Stimulated activated CD8-positive, alpha-beta memory T cell treated with anti-CD3 and anti-CD28 coated beads, Interleukin-4, amount 100 ng/mL, for 48 hours (primary cell): Measurements from ENCODE around the gene CDNF.
A peak's percentile ranks its signal among the peaks of the same experiment; 100 is the strongest.
"Not testable (repeated sequence)": the region's sequence is repeated elsewhere in the genome, so short reads cannot be mapped to it uniquely, and the experiment has no call there.

Experiments used
- DNase-seq: peaks from one replicate; pipeline ENCODE4 v3.0.0-alpha.2; 2020

The CDNF gene

GRCh38 chr10:14838582-14839304 lies 906 bp upstream of the CDNF start:
- peak; percentile 51 for DNase-seq

DNA sequence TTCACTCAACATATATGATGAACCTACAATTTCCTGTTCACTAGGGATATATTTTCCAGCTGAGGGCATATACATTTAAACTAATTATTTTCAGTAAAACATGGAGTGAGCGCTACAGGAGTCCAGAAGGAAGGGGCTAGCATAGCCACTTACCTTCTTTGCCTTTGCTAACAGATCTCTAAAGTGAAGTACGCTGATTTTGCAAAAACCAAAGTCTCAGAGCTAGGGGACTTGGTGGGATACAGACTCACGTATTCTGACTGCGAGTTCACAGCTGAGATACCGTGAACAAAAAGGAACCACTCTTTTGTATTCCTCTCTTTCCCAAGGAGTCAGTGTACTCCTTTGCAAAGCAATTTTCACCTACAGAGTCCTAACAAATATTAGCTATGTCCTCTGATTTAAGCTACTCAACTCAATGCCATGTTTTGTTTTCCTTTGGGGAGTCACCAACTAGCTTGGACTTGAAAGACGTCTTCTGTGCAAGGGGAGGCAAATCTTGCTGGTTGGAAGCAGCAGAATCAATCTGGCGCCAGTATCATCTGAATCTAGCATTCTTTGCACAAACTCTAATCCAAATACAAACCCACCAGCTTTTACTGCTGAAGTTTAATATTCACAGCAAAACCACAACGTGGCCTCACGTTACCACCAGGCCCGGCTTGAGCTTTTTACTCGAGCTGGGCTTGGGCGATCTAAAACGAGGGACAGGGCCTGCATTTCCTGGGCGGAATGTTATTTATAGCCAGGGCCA lies 657 bp downstream of the CDNF start:
- DNase-seq: no peak

GRCh38 chr10:14836208-14836607 lies 1.6 kb downstream of the CDNF start:
- no peak for DNase-seq

DNA sequence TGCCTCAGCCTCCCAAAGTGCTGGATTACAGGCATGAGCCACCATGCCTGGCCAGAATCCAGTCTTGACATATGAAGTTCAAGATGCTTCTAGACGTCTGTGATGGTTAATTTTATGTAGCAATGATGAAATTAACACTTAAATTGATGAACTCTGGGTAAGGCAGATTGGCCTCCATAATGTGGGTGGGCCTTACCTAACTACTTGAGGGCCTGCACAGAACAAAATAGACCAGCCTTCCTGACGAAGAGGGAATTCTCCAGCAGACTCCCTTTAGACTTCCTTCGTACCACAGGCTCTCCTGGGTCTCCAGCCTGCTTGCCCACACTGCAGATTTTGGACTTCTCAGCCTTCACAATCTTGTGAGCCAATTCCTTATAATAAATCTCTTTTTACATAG lies 4.7 kb downstream of the CDNF start:
- no peak for DNase-seq

DNA sequence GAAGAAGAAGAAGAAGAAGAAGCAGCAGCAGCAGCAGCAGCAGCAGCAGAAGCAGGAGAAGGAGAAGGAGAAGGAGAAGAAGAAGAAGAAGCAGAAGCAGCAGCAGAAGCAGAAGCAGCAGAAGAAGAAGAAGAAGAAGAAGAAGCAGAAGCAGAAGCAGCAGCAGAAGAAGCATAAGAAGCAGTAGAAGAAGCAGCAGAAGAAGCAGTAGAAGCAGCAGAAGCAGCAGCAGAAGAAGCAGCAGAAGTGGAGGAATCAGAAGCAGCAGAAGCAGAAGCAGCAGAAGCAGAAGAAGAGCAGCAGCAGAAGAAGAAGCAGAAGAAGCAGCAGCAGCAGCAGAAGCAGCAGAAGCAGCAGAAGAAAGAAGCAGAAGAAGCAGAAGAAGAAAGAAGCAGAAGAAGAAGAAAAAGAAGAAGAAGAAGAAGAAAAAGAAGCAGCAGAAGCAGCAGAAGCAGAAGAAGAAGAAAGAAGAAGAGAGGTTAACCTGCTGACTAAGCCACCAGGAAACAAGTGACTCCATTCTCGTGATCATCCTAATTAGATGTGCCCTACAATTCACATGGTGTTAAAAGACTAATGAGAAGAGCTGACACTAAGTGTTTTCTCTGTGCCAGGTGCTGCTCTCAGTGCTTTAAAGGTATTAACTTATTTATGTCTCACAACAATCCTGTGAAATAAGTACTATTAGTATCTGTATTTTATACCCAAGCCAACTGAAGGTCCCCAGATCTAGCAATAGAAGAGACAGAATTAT lies 11.6 kb downstream of the CDNF start:
- DNase-seq: no peak

GRCh38 chr10:14823966-14824365 lies 13.9 kb downstream of the CDNF start:
- no peak for DNase-seq

DNA sequence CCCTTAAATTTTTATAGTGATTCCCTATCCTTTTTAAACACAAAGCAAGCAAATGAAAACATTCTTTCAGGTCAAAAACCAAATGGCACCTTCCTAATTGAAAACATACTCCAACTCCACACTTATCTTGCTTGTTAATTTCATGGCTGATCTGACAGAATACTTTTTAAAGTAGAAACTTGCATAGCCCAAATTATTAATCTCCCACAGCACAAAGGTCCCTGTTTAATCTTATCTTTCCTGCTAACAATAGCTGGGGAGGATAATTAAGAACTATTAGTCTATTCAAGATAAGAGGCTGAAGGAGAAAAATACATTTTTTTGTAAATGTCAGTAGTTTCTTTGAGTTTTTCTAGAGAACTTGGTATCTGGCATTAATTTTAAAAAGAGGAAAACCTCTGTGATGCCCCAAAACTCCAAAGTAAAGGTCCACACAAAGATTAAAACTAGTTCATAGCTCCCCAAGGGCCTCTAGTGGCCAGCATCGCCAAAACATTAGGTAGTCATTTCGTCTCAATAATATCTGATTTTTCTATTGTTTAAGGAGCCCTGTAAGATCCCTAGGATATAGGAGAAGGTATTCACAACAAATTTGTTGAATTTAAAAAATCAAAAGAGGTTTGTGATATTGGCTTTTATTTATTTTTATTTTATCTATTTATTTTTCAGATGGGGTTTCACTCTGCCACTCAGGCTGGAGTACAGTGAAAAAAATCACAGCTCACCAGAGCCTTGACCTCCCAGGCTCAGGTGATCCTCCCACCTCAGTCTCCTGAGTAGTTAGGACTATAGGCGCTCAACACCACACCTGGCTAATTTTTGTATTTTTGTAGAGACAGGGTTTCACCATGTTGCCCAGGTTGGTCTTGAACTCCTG lies 14.7 kb downstream of the CDNF start:
- DNase-seq: peak; percentile 43

GRCh38 chr10:14821635-14822375 lies 16.0 kb downstream of the CDNF start:
- DNase-seq: no peak

- no peak for DNase-seq
Measured at GRCh38 chr10:14820775-14821154, 17.1 kb downstream of the CDNF start.

DNA sequence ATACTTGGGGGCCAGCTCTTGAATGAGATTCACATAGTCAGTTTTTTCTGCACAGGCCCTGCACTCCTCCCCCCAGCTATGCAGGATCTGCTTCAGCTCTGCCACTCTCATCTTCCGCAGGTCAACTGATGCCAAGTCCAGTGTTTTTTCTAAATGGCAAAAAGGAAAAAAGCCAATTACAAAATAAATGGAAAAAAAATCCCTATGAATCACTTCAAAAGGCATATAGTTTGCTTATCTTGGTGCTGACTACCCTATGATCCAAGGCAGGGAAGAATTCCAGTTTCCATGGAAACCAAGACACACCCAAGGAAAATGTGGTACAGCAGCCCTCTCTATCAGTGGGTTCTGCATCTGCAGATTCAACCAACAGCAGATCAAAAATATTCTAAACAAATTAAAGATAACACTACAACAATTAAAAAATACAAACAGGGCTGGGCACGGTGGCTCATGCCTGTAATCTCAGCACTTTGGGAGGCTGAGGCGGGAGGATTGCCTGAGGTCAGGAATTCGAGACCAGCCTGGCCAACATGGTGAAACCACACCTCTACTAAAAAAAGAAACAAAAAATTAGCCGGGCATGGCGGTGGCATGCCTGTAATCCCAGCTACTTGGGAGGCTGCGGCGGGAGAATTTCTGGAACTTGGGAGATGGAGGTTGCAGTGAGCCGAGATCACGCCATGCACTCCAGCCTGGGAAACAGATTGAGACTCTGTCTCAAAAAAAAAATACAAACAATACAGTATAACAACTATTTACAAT lies 17.6 kb downstream of the CDNF start:
- DNase-seq: no peak

DNA sequence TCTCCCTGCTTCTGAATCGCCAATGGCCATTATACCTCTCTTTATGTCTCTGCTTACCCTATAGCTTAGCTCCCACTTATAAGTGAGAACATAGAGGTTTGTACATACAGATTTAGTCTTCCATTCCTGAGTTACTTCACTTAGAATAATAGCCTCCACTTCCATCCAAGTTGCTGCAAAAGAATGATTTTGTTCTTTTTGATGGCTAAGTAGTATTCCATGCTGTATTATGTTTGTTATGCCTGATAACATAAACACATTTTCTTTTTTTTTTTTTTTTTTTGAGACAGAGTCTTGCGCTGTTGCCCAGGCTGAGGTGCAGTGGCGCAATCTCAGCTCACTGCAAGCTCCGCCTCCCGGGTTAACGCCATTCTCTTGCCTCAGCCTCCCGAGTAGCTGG lies 21.1 kb downstream of the CDNF start:
- not testable (repeated sequence) for DNase-seq

GRCh38 chr10:14815681-14816080 lies 22.2 kb downstream of the CDNF start:
- no peak for DNase-seq

DNA sequence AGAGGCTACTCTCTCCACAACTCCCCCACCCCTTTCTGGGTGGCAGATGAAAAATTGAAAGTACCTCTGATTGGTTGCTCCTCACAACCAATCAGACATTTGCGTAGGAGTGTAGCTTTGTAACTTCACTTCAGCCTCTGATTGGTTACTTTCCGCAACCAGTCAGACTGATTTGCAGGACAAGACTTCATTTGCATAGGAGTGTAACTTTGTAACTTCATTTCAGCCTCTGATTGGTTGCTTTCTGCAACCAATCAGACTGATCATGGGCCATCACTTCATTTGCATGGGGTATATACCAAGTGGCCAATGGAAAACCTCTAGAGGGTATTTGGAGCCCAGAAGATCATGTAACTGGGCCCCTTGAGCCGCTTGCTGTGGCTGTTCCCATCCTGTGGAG lies 25.6 kb downstream of the CDNF start:
- no peak for DNase-seq

- no peak for DNase-seq
Measured at GRCh38 chr10:14810969-14811953, 26.6 kb downstream of the CDNF start.

- no peak for DNase-seq
Measured at GRCh38 chr10:14806318-14806717, 31.5 kb downstream of the CDNF start.

GRCh38 chr10:14803827-14804226 lies 34.0 kb downstream of the CDNF start:
- no peak for DNase-seq

- DNase-seq: no peak
Measured at GRCh38 chr10:14801723-14802122, 36.1 kb downstream of the CDNF start.

- DNase-seq: no peak
Measured at GRCh38 chr10:14800397-14800796, 37.4 kb downstream of the CDNF start.

DNA sequence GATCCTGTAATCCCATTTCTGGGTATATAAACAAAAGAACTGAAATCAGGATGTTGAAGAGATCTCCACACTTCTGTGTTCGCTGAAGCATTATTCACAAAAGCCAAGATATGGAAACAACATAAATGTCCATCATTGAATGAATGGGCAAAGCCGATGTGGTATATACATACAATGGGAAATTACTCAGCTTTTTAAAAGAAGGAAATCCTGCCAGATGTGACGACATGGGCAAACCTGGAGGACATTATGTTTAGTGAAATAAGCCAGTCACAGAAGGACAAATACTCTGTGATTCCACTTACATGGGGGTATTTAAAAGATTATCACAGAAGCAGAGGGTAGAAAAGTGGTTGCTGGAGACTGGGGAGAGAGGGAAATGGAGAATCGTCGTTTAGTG lies 39.2 kb downstream of the CDNF start:
- DNase-seq: no peak

- no peak for DNase-seq
Measured at GRCh38 chr10:14787938-14788337, 49.9 kb downstream of the CDNF start.
